Measurements from ENCODE around the gene IGF1R.
A peak's percentile ranks its signal among the peaks of the same experiment; 100 is the strongest.
"Not testable (repeated sequence)": the region's sequence is repeated elsewhere in the genome, so short reads cannot be mapped to it uniquely, and the experiment has no call there.

Gene IGF1R

DNA sequence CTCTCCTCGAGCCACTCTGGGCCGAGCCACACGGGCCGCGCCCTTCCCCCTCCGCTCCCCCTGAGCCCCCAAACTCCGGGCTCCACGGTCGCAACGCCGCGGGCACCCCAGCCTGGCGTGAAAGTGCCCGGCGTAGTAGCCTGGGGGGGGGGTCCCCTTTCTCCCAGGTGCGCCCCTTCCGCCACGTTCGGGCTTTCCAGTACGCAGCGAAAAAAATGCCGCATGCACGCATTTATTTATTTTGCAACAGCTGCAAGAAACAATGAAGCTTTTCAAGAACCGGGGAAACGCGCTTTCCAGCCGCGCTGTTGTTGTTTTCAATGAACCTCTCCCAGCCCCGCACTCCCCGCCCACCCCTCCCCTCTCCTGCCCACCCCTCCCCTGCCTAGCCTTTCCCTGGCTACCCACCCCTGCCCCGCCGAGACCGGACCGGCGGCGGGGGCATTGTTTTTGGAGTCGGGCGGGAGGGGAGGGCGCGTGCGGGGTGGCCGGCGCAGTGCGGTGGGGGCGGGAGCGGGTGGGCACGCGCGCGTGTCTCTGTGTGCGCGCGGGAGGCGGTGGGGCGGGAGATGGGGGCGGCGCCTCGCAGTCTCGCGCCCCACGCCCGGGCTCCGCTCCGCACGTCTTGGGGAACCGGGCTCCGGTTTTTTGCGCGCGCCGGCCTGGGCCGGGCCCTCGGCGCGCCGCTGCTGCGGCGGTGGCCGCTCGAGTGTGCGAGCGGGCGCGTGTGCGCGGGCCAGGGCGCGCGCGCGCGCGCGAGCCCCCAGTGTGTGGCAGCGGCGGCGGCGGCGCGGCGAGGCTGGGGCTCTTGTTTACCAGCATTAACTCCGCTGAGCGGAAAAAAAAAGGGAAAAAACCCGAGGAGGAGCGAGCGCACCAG is at the start of gene IGF1R:
Gene IGF1R, plus strand, starts transcription at position 766 of the 880 bp plus-strand sequence. CDS start 1,043 bp downstream, outside the sequence.
- peak; percentile 83 for DNase-seq

- peak; percentile 4 for DNase-seq
Observed at GRCh38 chr15:98599909-98600691, 48.2 kb upstream of the IGF1R start.

DNA sequence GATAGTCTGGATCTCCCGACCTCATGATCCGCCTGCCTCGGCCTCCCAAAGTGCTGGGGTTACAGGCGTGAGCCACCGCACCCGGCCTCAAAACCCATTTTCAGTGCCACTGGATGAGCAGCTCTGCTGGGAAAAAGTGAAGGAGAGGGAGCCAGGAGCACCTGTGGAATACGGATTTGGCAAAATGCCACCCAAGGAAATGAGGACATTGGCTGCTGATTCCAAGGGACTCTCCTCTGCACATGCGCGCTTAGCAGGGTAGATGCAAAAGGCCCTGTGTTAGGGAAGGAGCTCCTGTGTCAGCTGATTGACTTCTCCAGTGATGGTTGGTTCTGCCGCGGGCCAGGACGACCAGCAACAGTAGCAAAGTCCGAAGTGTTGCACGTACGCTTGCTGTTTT is 43.4 kb upstream of the IGF1R start:
- no peak for DNase-seq

GRCh38 chr15:98609144-98609852 is 39.0 kb upstream of the IGF1R start:
- DNase-seq: no peak

- DNase-seq: no peak
Observed at GRCh38 chr15:98610991-98611390, 37.3 kb upstream of the IGF1R start.

- DNase-seq: no peak
Observed at GRCh38 chr15:98611808-98612207, 36.5 kb upstream of the IGF1R start.

GRCh38 chr15:98612490-98613110 is 35.7 kb upstream of the IGF1R start:
- DNase-seq: no peak

DNA sequence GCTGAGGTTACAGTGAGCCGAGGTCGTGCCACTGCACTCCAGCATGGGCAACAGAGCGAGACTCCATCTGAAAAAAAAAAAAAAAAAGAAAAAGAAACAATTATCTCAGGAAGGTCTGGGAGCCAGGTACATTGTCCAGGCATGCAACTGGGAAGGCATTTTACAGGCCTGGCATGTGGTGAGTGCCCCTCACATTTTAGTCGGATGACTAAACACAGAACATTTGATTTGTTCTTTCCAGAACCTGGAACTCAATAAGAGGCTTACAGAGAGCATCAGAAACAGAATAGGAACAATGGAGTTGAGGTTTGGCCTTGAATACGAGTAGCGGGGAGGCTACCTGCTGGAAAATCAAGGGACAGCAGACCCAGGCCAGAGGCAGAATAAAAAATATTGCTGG is 33.7 kb upstream of the IGF1R start:
- DNase-seq: no peak

- no peak for DNase-seq
Observed at GRCh38 chr15:98616397-98616796, 31.9 kb upstream of the IGF1R start.

GRCh38 chr15:98617328-98617980 is 30.9 kb upstream of the IGF1R start:
- DNase-seq: no peak

GRCh38 chr15:98618576-98618975 is 29.8 kb upstream of the IGF1R start:
- DNase-seq: not testable (repeated sequence)

- DNase-seq: no peak
Observed at GRCh38 chr15:98620020-98620419, 28.3 kb upstream of the IGF1R start.

DNA sequence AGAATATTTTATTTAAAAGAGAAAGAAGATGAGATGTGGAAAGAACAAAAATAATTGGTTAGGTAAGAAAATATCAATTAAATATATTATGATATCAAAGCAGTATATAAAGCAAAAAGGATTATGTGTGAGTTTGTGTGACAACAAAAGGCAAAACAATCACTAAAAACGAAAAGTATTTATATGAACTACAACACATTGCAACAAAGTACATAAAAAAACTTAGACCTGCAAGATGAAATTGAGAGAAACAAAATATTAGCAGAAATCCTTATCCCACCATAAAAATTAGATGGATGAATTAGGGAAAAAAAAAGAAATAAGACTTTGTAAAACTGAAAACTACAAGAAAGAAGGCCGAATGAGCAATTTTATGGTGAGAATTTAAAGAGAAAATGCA is 27.3 kb upstream of the IGF1R start:
- no peak for DNase-seq

- DNase-seq: no peak
Observed at GRCh38 chr15:98625614-98626013, 22.7 kb upstream of the IGF1R start.

GRCh38 chr15:98626153-98626552 is 22.2 kb upstream of the IGF1R start:
- no peak for DNase-seq

DNA sequence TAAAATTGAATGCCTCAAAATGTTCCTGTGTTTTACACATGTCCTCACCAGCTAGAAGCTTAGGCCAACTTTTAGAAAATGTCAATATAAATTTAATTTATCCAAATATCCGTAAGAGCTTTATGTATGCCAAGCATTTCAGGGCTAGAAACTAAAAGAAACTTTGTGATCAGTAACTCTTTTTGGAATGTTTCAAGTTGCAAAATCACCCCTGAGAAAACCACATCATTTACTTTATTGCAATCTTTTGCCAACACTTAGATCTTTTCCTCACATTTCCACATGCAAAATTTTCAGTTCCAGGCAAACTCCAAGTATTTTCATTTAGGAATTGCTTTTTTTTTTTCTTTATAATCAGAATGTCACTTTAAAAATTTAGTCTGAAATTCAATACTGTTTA is 20.1 kb upstream of the IGF1R start:
- no peak for DNase-seq

DNA sequence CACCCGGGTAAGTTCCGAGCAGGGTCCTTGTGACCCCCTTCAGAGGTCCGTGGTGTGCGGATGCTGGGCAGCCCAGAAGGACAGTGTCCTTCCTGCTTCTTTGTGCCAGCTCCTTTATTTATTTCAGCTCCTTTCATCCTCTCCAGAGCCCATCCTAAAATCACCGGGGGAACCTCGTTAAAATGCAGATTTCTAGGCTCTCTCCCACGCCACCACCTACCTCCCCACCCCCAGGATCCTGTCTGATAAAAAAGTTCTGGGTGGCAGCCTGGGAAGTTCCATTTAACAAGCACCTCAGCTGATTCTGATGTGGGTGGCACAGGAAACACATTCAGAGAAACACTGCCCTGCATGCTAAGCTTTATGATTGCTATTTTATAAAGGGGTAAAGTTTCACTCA is 12.5 kb upstream of the IGF1R start:
- no peak for DNase-seq

DNA sequence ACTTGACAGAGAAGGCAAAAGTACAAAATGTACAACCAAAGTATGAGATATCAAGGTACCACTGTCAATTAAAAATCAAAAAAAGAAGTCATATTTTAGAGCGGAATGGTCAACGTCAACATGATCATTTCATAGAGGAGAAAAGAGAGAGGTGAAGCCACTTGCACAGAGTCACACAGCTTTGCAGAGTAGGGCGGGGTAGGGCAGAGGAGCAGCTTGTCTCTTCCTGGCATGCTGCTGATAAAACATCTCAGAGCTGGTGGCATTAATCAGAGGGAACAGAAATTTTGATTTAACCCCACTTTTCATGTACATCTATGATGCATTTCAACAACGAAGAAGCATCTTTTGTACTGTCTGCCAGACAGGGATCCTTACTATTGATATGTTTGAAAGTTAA is 5.2 kb upstream of the IGF1R start:
- DNase-seq: no peak

- no peak for DNase-seq
Observed at GRCh38 chr15:98646546-98647025, 1.8 kb upstream of the IGF1R start.

DNA sequence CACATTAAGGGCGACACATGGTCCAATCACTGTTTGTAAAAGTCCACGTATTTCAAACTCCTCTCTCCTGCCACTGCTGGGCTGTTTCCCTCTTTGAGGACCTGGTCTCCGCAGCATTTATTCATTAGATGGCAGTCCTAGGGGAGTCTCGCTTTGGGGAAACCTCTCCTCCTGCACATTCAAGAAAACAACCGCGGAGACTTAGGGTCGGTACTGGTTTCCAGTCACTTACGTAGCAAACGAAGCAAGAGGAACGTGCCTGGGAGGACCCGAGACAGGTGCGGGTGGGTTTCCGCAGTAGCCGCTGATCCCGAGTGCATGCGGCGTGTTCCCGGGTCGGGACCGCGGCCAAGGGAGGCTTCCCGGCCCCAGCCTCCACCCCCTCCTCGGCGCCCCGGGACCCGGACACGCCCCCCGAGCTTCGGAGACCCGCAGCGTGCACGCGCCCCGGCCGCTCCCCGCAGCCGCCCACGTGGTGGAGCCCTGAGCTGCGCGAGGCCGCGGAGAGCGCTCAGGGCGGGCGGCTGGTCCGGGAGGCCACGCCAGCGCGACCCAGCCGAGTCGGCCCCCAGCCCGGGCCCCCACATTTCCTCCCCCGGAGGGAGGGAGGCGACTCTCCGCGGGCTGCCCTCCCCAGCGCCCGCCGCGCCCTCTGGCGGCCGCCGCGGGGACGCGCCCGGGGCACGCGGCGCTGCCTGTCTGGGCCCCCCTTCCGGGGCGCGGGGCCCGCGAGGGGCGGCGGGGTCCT is 1.1 kb upstream of the IGF1R start:
- peak; percentile 52 for DNase-seq
